GM12873 (cell line): ENCODE data around the gene RAF1.

Experiments
- TF ChIP-seq, protein P1 (sequence below): IDR thresholded peaks from 2 replicates; pipeline ENCODE4 v1.5.1; 2012; ENCODE audit warnings: low read depth, mild to moderate bottlenecking, moderate library complexity, low read length, control low read depth; ENCODE audit not compliant: insufficient read depth; ENCODE audit errors: missing control alignments

The RAF1 gene

DNA sequence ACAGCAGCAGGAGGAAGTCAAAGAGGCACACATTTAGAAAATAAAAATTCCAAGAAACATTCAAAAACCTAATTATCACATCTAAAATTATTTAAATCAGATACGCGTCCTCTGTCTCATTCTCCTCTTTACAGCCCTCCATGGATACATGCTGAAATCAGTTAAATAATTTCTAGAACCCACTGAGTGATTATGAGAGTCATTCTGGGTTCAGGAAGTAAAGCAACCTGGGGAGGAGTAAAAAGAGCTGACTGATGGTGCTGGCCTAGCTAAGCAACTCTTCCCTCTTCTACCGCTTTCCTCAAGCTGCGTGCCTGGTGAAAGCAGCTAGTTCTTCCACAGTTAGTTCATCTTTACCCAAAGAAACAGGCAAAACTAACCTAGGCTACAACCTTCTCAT is 48.7 kb downstream of the RAF1 start:
- TF ChIP-seq, protein P1, sequence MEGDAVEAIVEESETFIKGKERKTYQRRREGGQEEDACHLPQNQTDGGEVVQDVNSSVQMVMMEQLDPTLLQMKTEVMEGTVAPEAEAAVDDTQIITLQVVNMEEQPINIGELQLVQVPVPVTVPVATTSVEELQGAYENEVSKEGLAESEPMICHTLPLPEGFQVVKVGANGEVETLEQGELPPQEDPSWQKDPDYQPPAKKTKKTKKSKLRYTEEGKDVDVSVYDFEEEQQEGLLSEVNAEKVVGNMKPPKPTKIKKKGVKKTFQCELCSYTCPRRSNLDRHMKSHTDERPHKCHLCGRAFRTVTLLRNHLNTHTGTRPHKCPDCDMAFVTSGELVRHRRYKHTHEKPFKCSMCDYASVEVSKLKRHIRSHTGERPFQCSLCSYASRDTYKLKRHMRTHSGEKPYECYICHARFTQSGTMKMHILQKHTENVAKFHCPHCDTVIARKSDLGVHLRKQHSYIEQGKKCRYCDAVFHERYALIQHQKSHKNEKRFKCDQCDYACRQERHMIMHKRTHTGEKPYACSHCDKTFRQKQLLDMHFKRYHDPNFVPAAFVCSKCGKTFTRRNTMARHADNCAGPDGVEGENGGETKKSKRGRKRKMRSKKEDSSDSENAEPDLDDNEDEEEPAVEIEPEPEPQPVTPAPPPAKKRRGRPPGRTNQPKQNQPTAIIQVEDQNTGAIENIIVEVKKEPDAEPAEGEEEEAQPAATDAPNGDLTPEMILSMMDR, result no peak

DNA sequence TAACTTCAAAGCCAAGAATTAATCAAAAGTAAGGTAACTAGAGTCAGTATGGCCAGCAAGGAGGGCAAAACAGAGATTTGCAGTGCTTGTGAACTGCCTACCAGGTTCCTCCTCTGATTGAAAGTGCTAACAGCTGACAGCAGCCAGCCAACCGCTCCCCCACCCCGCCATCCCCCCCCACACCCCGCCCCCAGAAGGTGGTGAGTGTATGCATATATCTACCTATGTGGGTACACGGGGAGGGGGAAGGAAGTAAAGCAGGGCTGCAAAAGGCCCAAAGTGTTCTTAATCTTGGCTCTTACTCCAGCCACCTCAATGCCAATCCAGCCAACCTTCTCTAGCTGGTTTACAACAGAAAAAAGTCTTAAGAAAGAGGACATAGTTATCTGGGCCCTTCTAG is 50.7 kb downstream of the RAF1 start:
- TF ChIP-seq, protein P1, result no peak

DNA sequence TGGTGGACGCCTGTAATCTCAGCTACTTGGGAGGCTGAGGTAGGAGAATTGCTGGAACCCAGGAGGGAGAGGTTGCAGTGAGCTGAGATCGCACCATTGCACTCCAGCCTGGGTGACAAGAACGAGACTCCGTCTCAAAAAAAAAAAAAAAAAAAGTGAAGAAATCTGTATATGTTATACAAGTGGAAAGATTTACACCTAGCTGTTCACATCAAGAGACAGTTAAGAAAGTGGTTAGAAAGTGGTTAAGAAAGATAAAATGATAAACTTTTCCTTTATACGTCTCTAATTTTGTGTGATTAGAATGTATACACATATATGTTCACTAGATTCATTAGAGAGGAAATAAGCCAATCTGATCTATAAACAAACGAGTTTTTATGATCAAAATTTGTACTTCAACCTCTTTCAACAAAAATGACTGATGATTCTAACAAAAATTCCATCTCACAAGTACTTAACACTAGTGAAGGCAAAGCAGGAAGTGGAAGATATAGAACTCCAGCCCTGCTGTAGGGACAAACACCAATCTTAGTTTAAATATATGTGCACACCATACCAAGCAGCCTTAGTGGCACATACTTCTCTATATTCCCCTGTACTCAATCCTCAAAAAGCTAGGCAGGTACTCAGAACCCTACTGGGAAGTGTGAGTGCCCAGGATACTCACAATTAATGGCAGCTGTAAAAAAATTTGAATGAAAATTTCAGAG is 51.2 kb downstream of the RAF1 start:
- TF ChIP-seq, protein P1, result no peak

DNA sequence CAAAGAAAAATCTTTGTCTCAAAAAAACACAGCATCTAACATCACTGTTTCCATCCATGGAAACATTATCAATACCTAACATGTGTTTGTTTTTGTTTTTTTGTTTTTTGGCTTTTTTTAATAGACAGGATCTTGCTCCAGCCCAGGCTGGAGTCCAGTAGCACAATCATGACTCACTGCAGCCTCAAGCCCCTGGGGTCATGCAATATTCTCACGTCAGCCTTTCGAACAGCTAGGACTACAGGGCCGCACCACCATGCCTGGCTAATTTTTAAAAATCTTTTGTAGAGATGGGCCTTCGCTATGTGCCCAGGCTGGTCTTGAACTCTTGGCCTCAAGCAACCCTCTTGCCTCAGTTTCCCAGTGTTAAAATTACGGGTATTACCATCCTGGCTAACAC is 52.8 kb downstream of the RAF1 start:
- TF ChIP-seq, protein P1, result no peak

DNA sequence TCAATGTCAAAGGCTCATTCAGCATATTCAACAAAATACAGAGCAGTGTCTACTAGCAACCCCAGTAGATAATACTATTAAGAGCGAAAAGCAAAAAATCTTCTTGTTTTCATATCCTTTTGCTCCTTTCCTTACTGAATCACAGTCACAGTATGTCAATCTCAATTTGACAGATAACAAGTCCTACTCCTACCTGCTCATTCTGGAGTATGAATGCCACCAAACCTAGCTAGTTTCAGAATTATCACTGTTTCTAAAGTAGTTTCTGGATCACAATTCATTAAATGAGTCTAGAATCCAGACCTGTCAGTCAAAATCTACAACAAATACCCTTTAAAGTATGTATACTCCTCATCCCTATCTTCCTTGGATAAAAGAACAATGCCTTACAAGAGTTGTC is 55.5 kb downstream of the RAF1 start:
- TF ChIP-seq, protein P1, result no peak

DNA sequence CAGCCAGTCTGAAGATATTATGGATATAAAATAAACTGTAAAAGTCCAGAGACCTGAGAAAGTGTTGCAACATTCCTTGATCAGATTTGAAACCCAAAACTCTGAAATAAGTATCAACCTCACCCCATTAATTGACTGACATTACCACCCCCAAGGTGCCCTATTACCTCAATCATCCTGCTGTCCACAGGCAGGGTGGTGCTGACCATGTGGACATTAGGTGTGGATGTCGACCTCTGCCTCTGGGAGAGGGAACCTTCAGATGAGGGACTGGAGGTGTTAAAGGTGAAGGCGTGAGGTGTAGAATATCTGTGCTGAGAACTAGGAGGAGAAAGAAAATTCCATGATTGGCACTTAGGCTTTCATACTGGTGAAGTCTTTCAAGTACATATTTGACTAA is 59.9 kb downstream of the RAF1 start:
- TF ChIP-seq, protein P1, result no peak

DNA sequence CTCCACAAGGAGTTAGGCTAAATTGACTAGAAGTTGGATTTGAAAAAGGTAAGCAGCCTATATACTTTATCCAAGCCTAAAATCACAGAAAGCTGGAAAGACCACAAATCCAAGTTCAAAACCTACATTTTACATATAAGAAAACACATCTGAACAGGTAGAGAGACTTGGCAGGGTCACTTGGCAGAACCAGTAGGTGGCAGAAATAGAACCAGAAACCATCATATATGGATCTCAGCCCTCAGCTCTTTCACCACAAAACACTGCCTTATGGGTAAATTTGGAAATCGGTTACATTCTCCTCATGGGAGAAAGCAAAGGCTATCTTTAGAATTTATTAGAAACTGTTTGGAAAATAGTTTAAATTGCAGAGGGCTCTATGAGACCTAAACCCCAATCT is 62.8 kb downstream of the RAF1 start:
- TF ChIP-seq, protein P1, result peak; percentile 18
